SU-DHL-6 (cell line): ENCODE results near the gene GRID1.
"Not testable (repeated sequence)": the region's sequence is repeated elsewhere in the genome, so short reads cannot be mapped to it uniquely, and the experiment has no call there.

Source experiments
- H2AFZ ChIP-seq: fragments of 200-600 bp; sonication (generic); 2 replicates; pipeline ENCODE4 v1.6.1; 2014; ENCODE audit warnings: low read depth, mild to moderate bottlenecking, moderate library complexity, mixed read lengths, antibody characterized with exemption, low read length; ENCODE audit not compliant: severe bottlenecking
- H3F3A ChIP-seq: fragments of 200-600 bp; shearing (Covaris generic); 2 replicates; pipeline ENCODE4 v1.6.0; 2016; ENCODE audit warnings: antibody characterized with exemption, mild to moderate bottlenecking; ENCODE audit not compliant: insufficient read depth
- H3K27ac ChIP-seq: fragments of 200-600 bp; sonication (generic); 2 replicates; pipeline ENCODE4 v1.5.1; 2016; ENCODE audit warnings: low read depth, mild to moderate bottlenecking, low read length, moderate library complexity, mixed read lengths
- H3K27me3 ChIP-seq: fragments of 200-600 bp; sonication (generic), shearing (Covaris generic); 2 replicates; pipeline ENCODE4 v1.6.0; 2014; ENCODE audit warnings: mild to moderate bottlenecking, low read length
- H3K36me3 ChIP-seq: fragments of 200-600 bp; sonication (generic); 2 replicates; pipeline ENCODE4 v1.6.1; 2014; ENCODE audit warnings: mild to moderate bottlenecking, low read length, mixed read lengths
- H3K4me2 ChIP-seq: fragments of 300-600, 200-600 bp; shearing (Covaris generic), sonication (generic); 2 replicates; pipeline ENCODE4 v1.6.0; 2014; ENCODE audit warnings: low read length, low read depth, mild to moderate bottlenecking; ENCODE audit not compliant: poor library complexity, severe bottlenecking
- H3K4me3 ChIP-seq: fragments of 200-600 bp; sonication (generic); 2 replicates; pipeline ENCODE4 v1.5.1; 2014; ENCODE audit warnings: antibody characterized with exemption, low read length, mild to moderate bottlenecking, mixed read lengths; ENCODE audit not compliant: insufficient read depth, poor library complexity, severe bottlenecking
- H3K79me2 ChIP-seq: fragments of 200-600 bp; sonication (generic); 2 replicates; pipeline ENCODE4 v1.6.1; 2014; ENCODE audit warnings: mild to moderate bottlenecking, low read length, moderate library complexity; ENCODE audit not compliant: insufficient read depth
- H3K9ac ChIP-seq: fragments of 200-600 bp; sonication (generic); 2 replicates; pipeline ENCODE4 v1.7.0; 2014; ENCODE audit warnings: mild to moderate bottlenecking, low read length
- H3K9me2 ChIP-seq: fragments of 200-600 bp; sonication (generic); replicated peaks from 2 replicates; pipeline ENCODE4 v1.6.1; 2014; ENCODE audit warnings: low read length; ENCODE audit not compliant: insufficient read depth
- H3K9me3 ChIP-seq: fragments of 200-600 bp; sonication (generic); 2 replicates; pipeline ENCODE4 v1.6.1; 2014; ENCODE audit warnings: low read length, mixed read lengths; ENCODE audit not compliant: insufficient read depth
- H4K20me1 ChIP-seq: fragments of 200-600 bp; sonication (generic); 2 replicates; pipeline ENCODE4 v1.6.1; 2014; ENCODE audit warnings: low read depth, mild to moderate bottlenecking, antibody characterized with exemption, low read length, moderate library complexity, mixed read lengths
- CTCF ChIP-seq: fragments of 200-600 bp; sonication (generic); IDR thresholded peaks from one replicate; pipeline ENCODE4 v1.5.1; 2017; ENCODE audit warnings: antibody characterized with exemption, mild to moderate bottlenecking, low read length, moderate library complexity; ENCODE audit not compliant: insufficient read depth, poor library complexity, severe bottlenecking
- EZH2phosphoT487 ChIP-seq: fragments of 200-600 bp; sonication (generic), shearing (Covaris generic); conservative IDR thresholded peaks from 2 replicates; pipeline ENCODE4 v1.6.1; 2018; ENCODE audit warnings: mild to moderate bottlenecking, antibody characterized with exemption, low read length, moderate library complexity, mixed read lengths

Gene GRID1

GRCh38 chr10:86033581-86033980 is 333.0 kb downstream of the GRID1 start:
- no peaks in the 10 kb centered on the region for H4K20me1 ChIP-seq

GRCh38 chr10:86032087-86032486 is 334.5 kb downstream of the GRID1 start:
- H3K9me2 ChIP-seq, H3K36me3 ChIP-seq, H3K27me3 ChIP-seq, H2AFZ ChIP-seq, H3K4me2 ChIP-seq, H3K27ac ChIP-seq, H4K20me1 ChIP-seq, H3K9ac ChIP-seq, H3F3A ChIP-seq, H3K79me2 ChIP-seq, H3K4me3 ChIP-seq: not testable (repeated sequence)
- H3K9me3 ChIP-seq, result peaks cover 19% of the 10 kb centered on the region; the same call in 1 of the 2 replicates

More at GRCh38 chr10:86033581-86033980, 333.0 kb downstream of the GRID1 start:
- Histone ChIP-seq H3K9me3 (peaks cover 19% of the 10 kb centered on the region; the same call in 1 of the 2 replicates), H3K4me2 (no peak overlapping the region), H3K36me3 (no peaks in the 10 kb centered on the region), H2AFZ (no peak overlapping the region), H3F3A (no peaks in the 10 kb centered on the region), H3K4me3 (no peak overlapping the region), H3K27ac (no peak overlapping the region), H3K9ac (no peak overlapping the region), H3K79me2 (no peaks in the 10 kb centered on the region), H3K9me2 (no peaks in the 10 kb centered on the region), H3K27me3 (no peaks in the 10 kb centered on the region)
- TF ChIP-seq CTCF (no peak), EZH2phosphoT487 (no peak)

DNA sequence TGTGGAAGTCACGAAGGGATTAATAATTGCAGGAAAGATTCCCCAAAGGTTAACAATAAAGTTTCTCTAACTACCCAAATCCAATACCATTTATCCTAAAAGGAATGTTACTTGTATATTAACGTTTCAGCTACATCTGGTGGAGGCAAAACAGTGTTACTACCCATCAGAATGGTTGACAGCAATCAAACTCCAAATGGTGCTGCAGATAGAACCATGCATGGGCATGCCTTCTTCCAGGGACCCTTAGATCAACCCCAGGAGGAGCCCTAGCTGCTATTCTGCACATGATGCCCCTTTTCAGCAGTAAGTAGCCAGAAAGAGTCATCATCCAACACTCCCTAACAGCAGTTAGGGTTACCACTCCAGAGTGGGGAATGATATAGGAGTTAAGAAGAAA is 336.3 kb downstream of the GRID1 start:
- Histone ChIP-seq H3K9me3 (peaks cover 19% of the 10 kb centered on the region; the same call in 1 of the 2 replicates), H2AFZ (no peak overlapping the region), H3K27me3 (no peaks in the 10 kb centered on the region), H3K4me3 (no peak overlapping the region), H3K36me3 (no peaks in the 10 kb centered on the region), H3K9me2 (no peaks in the 10 kb centered on the region), H3K27ac (no peak overlapping the region), H3K9ac (no peak overlapping the region), H4K20me1 (no peaks in the 10 kb centered on the region), H3F3A (no peaks in the 10 kb centered on the region), H3K4me2 (no peak overlapping the region), H3K79me2 (no peaks in the 10 kb centered on the region)
- no peak for TF ChIP-seq CTCF
- no peak for TF ChIP-seq EZH2phosphoT487

DNA sequence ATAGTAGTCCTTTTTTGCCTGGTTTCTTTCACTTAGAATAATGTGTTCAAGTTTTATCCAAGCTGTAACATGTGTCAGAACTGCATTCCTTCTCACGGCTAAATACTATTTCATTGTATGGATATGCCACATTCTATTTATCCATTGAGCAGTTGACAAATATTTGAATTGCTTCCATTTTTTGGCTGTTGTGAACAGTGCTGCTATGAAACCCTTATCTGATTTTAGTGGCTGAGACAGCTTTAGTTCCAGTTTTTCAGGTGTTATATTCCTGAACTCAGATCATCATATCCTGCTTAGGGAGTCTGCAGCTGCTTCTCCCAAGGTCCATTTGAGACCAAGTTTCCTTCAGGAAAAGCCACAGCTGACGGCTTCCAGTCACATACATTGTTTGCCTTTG is 339.2 kb downstream of the GRID1 start:
- Histone ChIP-seq H3K4me2 (no peak overlapping the region), H3K27me3 (no peaks in the 10 kb centered on the region)

More for the DNA sequence above, 339.2 kb downstream of the GRID1 start:
- Histone ChIP-seq H3K9ac (no peak overlapping the region), H3K9me3 (peaks cover 19% of the 10 kb centered on the region; the same call in 1 of the 2 replicates), H3K4me3 (no peak overlapping the region), H3K36me3 (no peaks in the 10 kb centered on the region), H3K9me2 (no peaks in the 10 kb centered on the region), H3K79me2 (no peaks in the 10 kb centered on the region), H3K27ac (no peak overlapping the region), H2AFZ (no peak overlapping the region), H4K20me1 (no peaks in the 10 kb centered on the region), H3F3A (no peaks in the 10 kb centered on the region)
- no peak for TF ChIP-seq EZH2phosphoT487
- no peak for TF ChIP-seq CTCF
